Endothelial cell of umbilical vein (primary cell): ENCODE results near the gene OPA3. TPM values are rescaled to one million over a fixed set of nuclear protein-coding genes. Genes with fewer than 3 reads are reported as not detected.

Source experiments
- BruUV-seq: library from RNA; stranded (reverse); fragments of 400-500 nt; replicated peaks from 2 replicates; lab custom pipeline; 2021; lab: Mats Ljungman, UMichigan
- CTCF ChIA-PET: fragments of 300-600, 350-600 bp; sonication (Branson Sonifier 250); formaldehyde crosslinking; loops from one replicate; lab custom pipeline; 2021; ENCODE audit warnings: antibody characterized with exemption, inconsistent platforms; lab: Charles Lee
- POLR2A ChIA-PET: fragments of 300-600, 350-600 bp; sonication (Branson Sonifier 250); formaldehyde crosslinking; loops from one replicate; lab custom pipeline; 2021; ENCODE audit warnings: antibody characterized with exemption, inconsistent platforms; lab: Charles Lee
- DNase-seq: peaks from one replicate; pipeline ENCODE4 v3.0.0-alpha.2; 2011; ENCODE audit warnings: low read depth, low spot score
- FAIRE-seq: peaks from 2 replicates; lab custom pipeline; 2011; peaks lifted over from hg19 to GRCh38; lab: Jason Lieb, UNC
- H2AFZ ChIP-seq: 2 replicates; pipeline ENCODE4 v1.6.0; 2012; ENCODE audit warnings: low read depth, low read length, control low read depth, inconsistent platforms
- H3K27ac ChIP-seq: 2 replicates; pipeline ENCODE4 v1.5.1; 2011; ENCODE audit warnings: low read depth, mild to moderate bottlenecking, control low read depth, low read length, moderate library complexity; ENCODE audit not compliant: insufficient read depth
- H3K27me3 ChIP-seq, 2 experiments: 2 replicates each; pipeline versions ENCODE4 v1.6.0 to v1.6.1; 2011; ENCODE audit warnings: low read length in 2 of 2, mixed read lengths in 1 of 2; ENCODE audit not compliant: control insufficient read depth in 2 of 2, insufficient read depth in 2 of 2
- H3K36me3 ChIP-seq, 2 experiments: 2 replicates in 1 of 2; 3 replicates in 1 of 2; pipeline ENCODE4 v1.5.1; 2011; ENCODE audit warnings: low read length in 2 of 2, mild to moderate bottlenecking in 1 of 2, moderate library complexity in 1 of 2; ENCODE audit not compliant: control insufficient read depth in 2 of 2, insufficient read depth in 2 of 2; ENCODE audit errors: extremely low read depth in 1 of 2
- H3K4me1 ChIP-seq: 3 replicates; pipeline ENCODE4 v1.5.1; 2011; ENCODE audit warnings: mild to moderate bottlenecking, low read length; ENCODE audit not compliant: control insufficient read depth, insufficient read depth; ENCODE audit errors: extremely low read depth
- H3K4me2 ChIP-seq: 2 replicates; pipeline ENCODE4 v1.6.1; 2011; ENCODE audit warnings: low read length, control low read depth, mixed read lengths; ENCODE audit not compliant: insufficient read depth
- H3K4me3 ChIP-seq, 3 experiments: fragments of 200-600 bp in 1 of 3; sonication (generic), shearing (Covaris generic) in 1 of 3; replicated peaks in 1 of 3; 2 replicates each; pipeline ENCODE4 v1.5.1; 2011 to 2016; ENCODE audit warnings: control low read depth in 3 of 3, low read length in 3 of 3, mild to moderate bottlenecking in 2 of 3, inconsistent platforms in 1 of 3, low read depth in 1 of 3, moderate library complexity in 1 of 3; ENCODE audit not compliant: insufficient read depth in 1 of 3
- H3K79me2 ChIP-seq: 2 replicates; pipeline ENCODE4 v1.6.0; 2012; ENCODE audit warnings: low read length, inconsistent platforms; ENCODE audit not compliant: control insufficient read depth, insufficient read depth
- H3K9ac ChIP-seq: replicated peaks from 2 replicates; pipeline ENCODE3; 2011; ENCODE audit warnings: low read length, control low read depth; ENCODE audit not compliant: insufficient read depth; ENCODE audit errors: extremely low read depth
- H3K9me1 ChIP-seq: replicated peaks from 3 replicates; pipeline ENCODE4 v1.6.0; 2011; ENCODE audit warnings: mild to moderate bottlenecking, low read length; ENCODE audit not compliant: control insufficient read depth, insufficient read depth; ENCODE audit errors: extremely low read depth
- H3K9me3 ChIP-seq: replicated peaks from 2 replicates; pipeline ENCODE4 v1.5.1; 2012; ENCODE audit warnings: low read length, inconsistent platforms; ENCODE audit not compliant: control insufficient read depth, insufficient read depth
- H4K20me1 ChIP-seq: replicated peaks from 2 replicates; pipeline ENCODE3; 2011; ENCODE audit warnings: mild to moderate bottlenecking, low read length; ENCODE audit not compliant: control insufficient read depth, insufficient read depth; ENCODE audit errors: extremely low read depth
- CTCF ChIP-seq, 2 donors: IDR thresholded peaks; 1 replicate in 1 of 2; 2 replicates in 1 of 2; pipeline ENCODE4 v1.5.1; 2011; ENCODE audit warnings: low read length in 2 of 2, mild to moderate bottlenecking in 2 of 2, moderate library complexity in 2 of 2, control low read depth in 1 of 2, inconsistent platforms in 1 of 2, low read depth in 1 of 2; ENCODE audit not compliant: insufficient read depth in 1 of 2; ENCODE audit errors: extremely low read depth in 1 of 2
- EZH2 ChIP-seq: IDR thresholded peaks from 2 replicates; pipeline ENCODE4 v1.6.1; 2012; ENCODE audit warnings: borderline replicate concordance, low read depth, mild to moderate bottlenecking, moderate library complexity, low read length, inconsistent platforms; ENCODE audit not compliant: severe bottlenecking
- FOS ChIP-seq: IDR thresholded peaks from 2 replicates; pipeline ENCODE4 v1.6.1; 2011; ENCODE audit warnings: mild to moderate bottlenecking, low read length, moderate library complexity, borderline replicate concordance; ENCODE audit not compliant: insufficient read depth
- GATA2 ChIP-seq: IDR thresholded peaks from 2 replicates; pipeline ENCODE4 v1.7.0; 2011; ENCODE audit warnings: low read depth, mild to moderate bottlenecking, moderate library complexity, mixed read lengths, low read length; ENCODE audit not compliant: insufficient read length, insufficient read depth
- JUN ChIP-seq: IDR thresholded peaks from 2 replicates; pipeline ENCODE4 v1.6.1; 2011; ENCODE audit warnings: borderline replicate concordance, low read depth; ENCODE audit not compliant: insufficient read length, insufficient read depth
- MAX ChIP-seq: IDR thresholded peaks from 2 replicates; pipeline ENCODE4 v1.6.1; 2011; ENCODE audit not compliant: insufficient read depth, insufficient read length
- MYC ChIP-seq: IDR thresholded peaks from one replicate; pipeline ENCODE4 v1.6.1; 2011; ENCODE audit warnings: mild to moderate bottlenecking, low read depth, low read length
- POLR2A ChIP-seq: IDR thresholded peaks from 2 replicates; pipeline ENCODE4 v1.6.1; 2012; ENCODE audit warnings: low read depth, mild to moderate bottlenecking, control low read depth, low read length
- POLR2AphosphoS5 ChIP-seq: IDR thresholded peaks from 2 replicates; pipeline ENCODE4 v1.6.1; 2012; ENCODE audit warnings: low read depth, mild to moderate bottlenecking, control low read depth, low read length, moderate library complexity; ENCODE audit not compliant: insufficient read depth
- dilution Hi-C: fragments of 300-500 bp; cut with MboI; formaldehyde crosslinking; loops from one replicate; pipeline ENCODE4 v1.15.0; 2019; ENCODE audit warnings: low sequenced_read_pairs; ENCODE audit not compliant: extremely low pct_ligation_motif_present
- intact Hi-C: fragments of 100-400 bp; cut with micrococcal nuclease; formaldehyde crosslinking; loops from one replicate; pipeline ENCODE4 v1.10.0; 2022
- polyA plus RNA-seq, 4 experiments: library from polyadenylated mRNA; depleted of rRNA in 3 of 4; stranded (reverse) in 3 of 4; unstranded in 1 of 4; fragments of >200 nt; gene quantifications; 2 replicates each; pipeline versions ENCODE4 v1.2.1 to v1.2.3, GENCODE V29; 2011 to 2012; ENCODE audit warnings: missing spikeins in 1 of 4
- total RNA-seq: library from RNA; stranded (reverse); gene quantifications from 2 replicates; pipeline ENCODE4 v1.2.3, GENCODE V29; 2021

The OPA3 gene
- total and polyA plus RNA-seq, 2 donors (not counting 3 experiments of a cell fraction or from before 2014, with no cell fraction given): 15.4 to 16.0 TPM

GRCh38 chr19:45574526-45574925, 10.1 kb downstream of the OPA3 start:
- Histone ChIP-seq H3K4me3 (no peak overlapping the region), H3K9me3 (no peaks in the 10 kb centered on the region), H3K4me1 (peaks cover 2% of the 10 kb centered on the region), H4K20me1 (no peaks in the 10 kb centered on the region), H3K9ac (no peak overlapping the region), H3K36me3 (no peaks in the 10 kb centered on the region), H3K9me1 (no peaks in the 10 kb centered on the region), H2AFZ (no peak overlapping the region), H3K27me3 (no peaks in the 10 kb centered on the region), H3K79me2 (peaks cover 2% of the 10 kb centered on the region), H3K27ac (no peak overlapping the region), H3K4me2 (no peak overlapping the region)
- FAIRE-seq: no peak
- intact Hi-C loops (no loop called here), dilution Hi-C loops (no loop called here)
- BruUV-seq: no TSS peak
- CTCF ChIA-PET: interaction anchor here (0.9 to 2.5 kb wide), 3 partner anchors 10 to 67 kb away, joined by 4 to 13 read pairs (median 4); no protein-coding TSS in a partner anchor
- TF ChIP-seq MAX: no peak
- TF ChIP-seq MYC: no peak
- TF ChIP-seq POLR2AphosphoS5: no peak
- TF ChIP-seq GATA2: no peak
- no peak for TF ChIP-seq EZH2
- no peak for TF ChIP-seq CTCF (IDR thresholded peaks at IDR 0.05; ENCODE audit: extremely low read depth in 1 of 2, insufficient read depth in 1 of 2, low read depth in 1 of 2, low read length in 2 of 2)
- no peak for TF ChIP-seq POLR2A
- no peak for TF ChIP-seq JUN
- no peak for TF ChIP-seq FOS
- DNase-seq: no peak
- POLR2A ChIA-PET: no interaction called here
